Subcutaneous adipose tissue (tissue), 4 donors: ENCODE results near the gene ZNF521. TPM values are rescaled to one million over a fixed set of nuclear protein-coding genes. Genes with fewer than 3 reads are reported as not detected.

Experiments
- total RNA-seq, 4 donors: library from RNA; depleted of rRNA; stranded (reverse); fragments of >200 nt; gene quantifications; one replicate each; pipeline ENCODE4 v1.1.0, GENCODE V29; 2016
- TF ChIP-seq, protein P1 (sequence below): fragments of 450-650 bp; IDR thresholded peaks from one replicate; pipeline ENCODE4 v1.5.1; 2016; ENCODE audit warnings: low read depth, mild to moderate bottlenecking, control low read depth, antibody characterized with exemption, moderate library complexity

The ZNF521 gene
- total RNA-seq, 4 donors from 2014 or later = 20.7 to 56.2 (median 37.4) TPM

DNA sequence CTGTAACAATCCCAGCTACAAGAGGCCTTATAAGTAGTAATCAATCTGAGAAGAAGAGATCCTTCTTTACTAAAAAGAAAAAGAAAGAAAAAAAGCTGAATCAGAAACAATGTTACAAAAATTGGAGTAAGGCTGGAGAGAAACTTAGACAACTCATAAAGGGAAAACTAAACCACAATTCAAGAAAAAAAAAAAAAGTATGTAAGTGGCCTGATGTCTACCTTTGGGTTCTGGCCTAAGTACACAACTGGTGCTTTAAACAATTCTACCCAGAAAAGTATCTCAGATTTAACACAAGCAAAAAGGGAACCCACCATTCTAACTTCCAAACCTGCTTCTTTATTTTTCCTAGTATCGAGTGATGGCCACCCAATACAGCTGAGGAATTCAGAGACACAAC, 45.3 kb downstream of the ZNF521 start:
- TF ChIP-seq, protein P1, sequence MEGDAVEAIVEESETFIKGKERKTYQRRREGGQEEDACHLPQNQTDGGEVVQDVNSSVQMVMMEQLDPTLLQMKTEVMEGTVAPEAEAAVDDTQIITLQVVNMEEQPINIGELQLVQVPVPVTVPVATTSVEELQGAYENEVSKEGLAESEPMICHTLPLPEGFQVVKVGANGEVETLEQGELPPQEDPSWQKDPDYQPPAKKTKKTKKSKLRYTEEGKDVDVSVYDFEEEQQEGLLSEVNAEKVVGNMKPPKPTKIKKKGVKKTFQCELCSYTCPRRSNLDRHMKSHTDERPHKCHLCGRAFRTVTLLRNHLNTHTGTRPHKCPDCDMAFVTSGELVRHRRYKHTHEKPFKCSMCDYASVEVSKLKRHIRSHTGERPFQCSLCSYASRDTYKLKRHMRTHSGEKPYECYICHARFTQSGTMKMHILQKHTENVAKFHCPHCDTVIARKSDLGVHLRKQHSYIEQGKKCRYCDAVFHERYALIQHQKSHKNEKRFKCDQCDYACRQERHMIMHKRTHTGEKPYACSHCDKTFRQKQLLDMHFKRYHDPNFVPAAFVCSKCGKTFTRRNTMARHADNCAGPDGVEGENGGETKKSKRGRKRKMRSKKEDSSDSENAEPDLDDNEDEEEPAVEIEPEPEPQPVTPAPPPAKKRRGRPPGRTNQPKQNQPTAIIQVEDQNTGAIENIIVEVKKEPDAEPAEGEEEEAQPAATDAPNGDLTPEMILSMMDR = no peak

- TF ChIP-seq, protein P1 = no peak
Observed at GRCh38 chr18:25305584-25305983, 46.4 kb downstream of the ZNF521 start.

DNA sequence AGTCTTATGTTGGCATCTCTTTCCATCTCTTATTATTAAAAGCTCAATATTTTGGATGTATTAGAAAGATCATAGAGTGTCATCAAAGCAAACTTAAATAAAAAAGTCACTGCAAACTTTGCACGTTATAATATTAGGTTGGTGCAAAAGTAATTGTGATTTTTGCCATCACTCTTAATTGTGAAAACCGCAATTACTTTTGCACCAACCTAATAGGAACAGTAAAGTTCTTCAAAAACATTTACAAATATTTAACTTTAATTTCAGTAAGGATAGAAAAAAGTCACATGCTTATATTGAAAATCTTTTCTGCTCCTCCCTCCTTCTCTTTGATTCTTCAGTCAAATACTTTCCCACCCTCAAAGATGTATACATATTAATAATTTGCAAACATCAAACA, 51.5 kb downstream of the ZNF521 start:
- TF ChIP-seq, protein P1 = no peak

DNA sequence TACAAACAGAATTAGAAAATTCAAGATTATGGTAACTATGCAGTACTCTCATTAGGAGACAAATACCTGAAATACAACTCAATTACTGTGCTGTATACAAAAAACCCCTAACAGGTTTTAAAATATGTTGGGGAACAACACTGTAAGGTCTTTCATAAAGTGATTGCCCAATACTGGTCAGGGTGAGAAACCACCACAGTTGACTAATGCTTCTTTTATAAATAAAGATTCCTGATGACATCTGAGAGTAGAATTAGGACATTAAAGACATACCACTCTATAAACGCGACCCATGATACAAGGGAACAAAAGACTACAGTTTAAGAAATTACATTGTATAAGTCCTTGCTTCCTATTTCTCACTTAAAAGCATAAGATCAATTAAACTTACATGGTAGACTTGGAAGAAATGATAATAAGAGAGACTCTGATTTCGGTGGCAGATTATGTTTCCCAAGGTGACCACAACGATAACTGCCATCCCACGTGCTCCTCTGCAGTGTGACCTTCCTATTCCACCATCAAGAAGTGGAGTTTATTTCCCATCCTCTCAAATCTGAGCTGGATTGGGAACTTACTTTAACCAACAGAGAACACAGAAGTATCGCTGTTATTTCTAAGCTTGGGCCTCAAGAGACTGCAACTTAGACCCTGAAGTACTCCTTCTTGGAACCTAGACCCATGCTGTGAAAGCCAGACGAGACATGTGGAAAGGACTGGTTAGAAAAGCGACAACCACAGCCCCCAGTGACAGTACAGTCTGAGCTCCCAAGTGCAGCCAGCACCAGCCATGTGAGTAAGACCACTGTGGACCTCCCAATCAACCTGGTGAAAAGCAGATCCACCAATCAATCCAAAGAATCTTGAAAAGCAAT, 52.3 kb downstream of the ZNF521 start:
- TF ChIP-seq, protein P1 = no peak

GRCh38 chr18:25298853-25299274, 53.1 kb downstream of the ZNF521 start:
- TF ChIP-seq, protein P1 = no peak

- TF ChIP-seq, protein P1 = no peak
Observed at GRCh38 chr18:25295624-25296138, 56.3 kb downstream of the ZNF521 start.

DNA sequence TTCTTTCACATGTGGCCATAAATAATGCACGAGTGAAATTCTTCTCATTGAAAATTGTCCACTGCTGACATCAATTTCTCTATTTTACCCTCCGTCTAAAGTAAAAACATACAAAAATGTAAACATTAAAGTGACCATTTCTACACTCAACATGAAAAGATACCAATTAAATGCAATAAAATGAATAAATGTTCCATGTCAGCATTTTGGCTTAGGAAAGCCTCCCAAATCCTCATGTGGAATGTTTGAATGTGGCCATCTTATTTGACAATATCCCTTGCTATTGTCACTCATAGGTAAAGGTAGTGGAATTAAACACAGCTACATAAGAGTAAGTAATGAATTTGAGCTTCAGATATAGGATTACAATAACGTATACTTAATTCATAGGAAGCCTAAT, 60.8 kb downstream of the ZNF521 start:
- TF ChIP-seq, protein P1 = no peak
